Endothelial cell of umbilical vein (primary cell): ENCODE measurements around the gene POSTN. TPM values are rescaled to one million over a fixed set of nuclear protein-coding genes. Genes with fewer than 3 reads are reported as not detected.
"Not testable (repeated sequence)": the region's sequence is repeated elsewhere in the genome, so short reads cannot be mapped to it uniquely, and the experiment has no call there.

Source experiments
- BruUV-seq: library from RNA; stranded (reverse); fragments of 400-500 nt; replicated peaks from 2 replicates; lab custom pipeline; 2021; lab: Mats Ljungman, UMichigan
- CTCF ChIA-PET: fragments of 300-600, 350-600 bp; sonication (Branson Sonifier 250); formaldehyde crosslinking; loops from one replicate; lab custom pipeline; 2021; ENCODE audit warnings: antibody characterized with exemption, inconsistent platforms; lab: Charles Lee
- POLR2A ChIA-PET: fragments of 300-600, 350-600 bp; sonication (Branson Sonifier 250); formaldehyde crosslinking; loops from one replicate; lab custom pipeline; 2021; ENCODE audit warnings: antibody characterized with exemption, inconsistent platforms; lab: Charles Lee
- DNase-seq: peaks from one replicate; pipeline ENCODE4 v3.0.0-alpha.2; 2011; ENCODE audit warnings: low read depth, low spot score
- FAIRE-seq: peaks from 2 replicates; lab custom pipeline; 2011; peaks lifted over from hg19 to GRCh38; lab: Jason Lieb, UNC
- H2AFZ ChIP-seq: 2 replicates; pipeline ENCODE4 v1.6.0; 2012; ENCODE audit warnings: low read depth, low read length, control low read depth, inconsistent platforms
- H3K27ac ChIP-seq: 2 replicates; pipeline ENCODE4 v1.5.1; 2011; ENCODE audit warnings: low read depth, mild to moderate bottlenecking, control low read depth, low read length, moderate library complexity; ENCODE audit not compliant: insufficient read depth
- H3K27me3 ChIP-seq, 2 experiments: 2 replicates each; pipeline versions ENCODE4 v1.6.0 to v1.6.1; 2011; ENCODE audit warnings: low read length in 2 of 2, mixed read lengths in 1 of 2; ENCODE audit not compliant: control insufficient read depth in 2 of 2, insufficient read depth in 2 of 2
- H3K36me3 ChIP-seq, 2 experiments: 2 replicates in 1 of 2; 3 replicates in 1 of 2; pipeline ENCODE4 v1.5.1; 2011; ENCODE audit warnings: low read length in 2 of 2, mild to moderate bottlenecking in 1 of 2, moderate library complexity in 1 of 2; ENCODE audit not compliant: control insufficient read depth in 2 of 2, insufficient read depth in 2 of 2; ENCODE audit errors: extremely low read depth in 1 of 2
- H3K4me1 ChIP-seq: 3 replicates; pipeline ENCODE4 v1.5.1; 2011; ENCODE audit warnings: mild to moderate bottlenecking, low read length; ENCODE audit not compliant: control insufficient read depth, insufficient read depth; ENCODE audit errors: extremely low read depth
- H3K4me2 ChIP-seq: 2 replicates; pipeline ENCODE4 v1.6.1; 2011; ENCODE audit warnings: low read length, control low read depth, mixed read lengths; ENCODE audit not compliant: insufficient read depth
- H3K4me3 ChIP-seq, 3 experiments: fragments of 200-600 bp in 1 of 3; sonication (generic), shearing (Covaris generic) in 1 of 3; replicated peaks in 1 of 3; 2 replicates each; pipeline ENCODE4 v1.5.1; 2011 to 2016; ENCODE audit warnings: control low read depth in 3 of 3, low read length in 3 of 3, mild to moderate bottlenecking in 2 of 3, inconsistent platforms in 1 of 3, low read depth in 1 of 3, moderate library complexity in 1 of 3; ENCODE audit not compliant: insufficient read depth in 1 of 3
- H3K79me2 ChIP-seq: 2 replicates; pipeline ENCODE4 v1.6.0; 2012; ENCODE audit warnings: low read length, inconsistent platforms; ENCODE audit not compliant: control insufficient read depth, insufficient read depth
- H3K9ac ChIP-seq: replicated peaks from 2 replicates; pipeline ENCODE3; 2011; ENCODE audit warnings: low read length, control low read depth; ENCODE audit not compliant: insufficient read depth; ENCODE audit errors: extremely low read depth
- H3K9me1 ChIP-seq: replicated peaks from 3 replicates; pipeline ENCODE4 v1.6.0; 2011; ENCODE audit warnings: mild to moderate bottlenecking, low read length; ENCODE audit not compliant: control insufficient read depth, insufficient read depth; ENCODE audit errors: extremely low read depth
- H3K9me3 ChIP-seq: replicated peaks from 2 replicates; pipeline ENCODE4 v1.5.1; 2012; ENCODE audit warnings: low read length, inconsistent platforms; ENCODE audit not compliant: control insufficient read depth, insufficient read depth
- H4K20me1 ChIP-seq: replicated peaks from 2 replicates; pipeline ENCODE3; 2011; ENCODE audit warnings: mild to moderate bottlenecking, low read length; ENCODE audit not compliant: control insufficient read depth, insufficient read depth; ENCODE audit errors: extremely low read depth
- EZH2 ChIP-seq: IDR thresholded peaks from 2 replicates; pipeline ENCODE4 v1.6.1; 2012; ENCODE audit warnings: borderline replicate concordance, low read depth, mild to moderate bottlenecking, moderate library complexity, low read length, inconsistent platforms; ENCODE audit not compliant: severe bottlenecking
- FOS ChIP-seq: IDR thresholded peaks from 2 replicates; pipeline ENCODE4 v1.6.1; 2011; ENCODE audit warnings: mild to moderate bottlenecking, low read length, moderate library complexity, borderline replicate concordance; ENCODE audit not compliant: insufficient read depth
- GATA2 ChIP-seq: IDR thresholded peaks from 2 replicates; pipeline ENCODE4 v1.7.0; 2011; ENCODE audit warnings: low read depth, mild to moderate bottlenecking, moderate library complexity, mixed read lengths, low read length; ENCODE audit not compliant: insufficient read length, insufficient read depth
- JUN ChIP-seq: IDR thresholded peaks from 2 replicates; pipeline ENCODE4 v1.6.1; 2011; ENCODE audit warnings: borderline replicate concordance, low read depth; ENCODE audit not compliant: insufficient read length, insufficient read depth
- MYC ChIP-seq: IDR thresholded peaks from one replicate; pipeline ENCODE4 v1.6.1; 2011; ENCODE audit warnings: mild to moderate bottlenecking, low read depth, low read length
- POLR2A ChIP-seq: IDR thresholded peaks from 2 replicates; pipeline ENCODE4 v1.6.1; 2012; ENCODE audit warnings: low read depth, mild to moderate bottlenecking, control low read depth, low read length
- POLR2AphosphoS5 ChIP-seq: IDR thresholded peaks from 2 replicates; pipeline ENCODE4 v1.6.1; 2012; ENCODE audit warnings: low read depth, mild to moderate bottlenecking, control low read depth, low read length, moderate library complexity; ENCODE audit not compliant: insufficient read depth
- dilution Hi-C: fragments of 300-500 bp; cut with MboI; formaldehyde crosslinking; loops from one replicate; pipeline ENCODE4 v1.15.0; 2019; ENCODE audit warnings: low sequenced_read_pairs; ENCODE audit not compliant: extremely low pct_ligation_motif_present
- intact Hi-C: fragments of 100-400 bp; cut with micrococcal nuclease; formaldehyde crosslinking; loops from one replicate; pipeline ENCODE4 v1.10.0; 2022
- polyA plus RNA-seq, 4 experiments: library from polyadenylated mRNA; depleted of rRNA in 3 of 4; stranded (reverse) in 3 of 4; unstranded in 1 of 4; fragments of >200 nt; gene quantifications; 2 replicates each; pipeline versions ENCODE4 v1.2.1 to v1.2.3, GENCODE V29; 2011 to 2012; ENCODE audit warnings: missing spikeins in 1 of 4
- total RNA-seq: library from RNA; stranded (reverse); gene quantifications from 2 replicates; pipeline ENCODE4 v1.2.3, GENCODE V29; 2021
- TF ChIP-seq, protein P1 (sequence below), 2 donors: IDR thresholded peaks; 1 replicate in 1 of 2; 2 replicates in 1 of 2; pipeline ENCODE4 v1.5.1; 2011; ENCODE audit warnings: low read length in 2 of 2, mild to moderate bottlenecking in 2 of 2, moderate library complexity in 2 of 2, control low read depth in 1 of 2, inconsistent platforms in 1 of 2, low read depth in 1 of 2; ENCODE audit not compliant: insufficient read depth in 1 of 2; ENCODE audit errors: extremely low read depth in 1 of 2
- TF ChIP-seq, protein P2 (sequence below): IDR thresholded peaks from 2 replicates; pipeline ENCODE4 v1.6.1; 2011; ENCODE audit not compliant: insufficient read depth, insufficient read length

Gene POSTN
- total and polyA plus RNA-seq, 2 donors (not counting 3 experiments of a cell fraction or from before 2014, with no cell fraction given): 0.29 to 0.41 TPM

DNA sequence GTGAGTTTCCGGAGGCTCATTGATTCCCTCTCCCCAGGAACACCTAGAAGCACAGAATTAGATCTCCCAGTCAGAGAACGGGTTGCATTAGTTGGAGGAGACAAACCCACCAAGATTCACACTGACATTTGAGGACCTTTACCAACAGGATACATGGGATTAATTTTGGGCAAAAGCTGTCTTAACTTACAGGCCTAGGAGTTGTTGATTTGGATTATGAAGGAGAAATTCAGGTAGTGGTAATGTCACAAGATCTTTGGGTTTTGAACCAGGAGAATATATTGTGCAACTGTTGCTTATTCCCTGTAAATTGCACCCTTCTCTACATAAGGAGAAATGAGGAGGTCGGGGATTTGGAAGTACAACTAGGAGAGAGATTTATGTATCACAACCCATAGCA, 38.0 kb downstream of the POSTN start:
- no peaks in the 10 kb centered on the region for H3K4me1 ChIP-seq
- no peaks in the 10 kb centered on the region for H3K79me2 ChIP-seq
- H3K27ac ChIP-seq: no peak overlapping the region
- CTCF ChIA-PET: no interaction called here
- no peak overlapping the region for H3K4me2 ChIP-seq
- no peak overlapping the region for H3K4me3 ChIP-seq
- no peak overlapping the region for H3K9ac ChIP-seq
- dilution Hi-C loops (no loop called here), intact Hi-C loops (no loop called here)
- no peak overlapping the region for H2AFZ ChIP-seq
- no peak for DNase-seq
- FAIRE-seq: no peak
- TF ChIP-seq, protein P1, sequence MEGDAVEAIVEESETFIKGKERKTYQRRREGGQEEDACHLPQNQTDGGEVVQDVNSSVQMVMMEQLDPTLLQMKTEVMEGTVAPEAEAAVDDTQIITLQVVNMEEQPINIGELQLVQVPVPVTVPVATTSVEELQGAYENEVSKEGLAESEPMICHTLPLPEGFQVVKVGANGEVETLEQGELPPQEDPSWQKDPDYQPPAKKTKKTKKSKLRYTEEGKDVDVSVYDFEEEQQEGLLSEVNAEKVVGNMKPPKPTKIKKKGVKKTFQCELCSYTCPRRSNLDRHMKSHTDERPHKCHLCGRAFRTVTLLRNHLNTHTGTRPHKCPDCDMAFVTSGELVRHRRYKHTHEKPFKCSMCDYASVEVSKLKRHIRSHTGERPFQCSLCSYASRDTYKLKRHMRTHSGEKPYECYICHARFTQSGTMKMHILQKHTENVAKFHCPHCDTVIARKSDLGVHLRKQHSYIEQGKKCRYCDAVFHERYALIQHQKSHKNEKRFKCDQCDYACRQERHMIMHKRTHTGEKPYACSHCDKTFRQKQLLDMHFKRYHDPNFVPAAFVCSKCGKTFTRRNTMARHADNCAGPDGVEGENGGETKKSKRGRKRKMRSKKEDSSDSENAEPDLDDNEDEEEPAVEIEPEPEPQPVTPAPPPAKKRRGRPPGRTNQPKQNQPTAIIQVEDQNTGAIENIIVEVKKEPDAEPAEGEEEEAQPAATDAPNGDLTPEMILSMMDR (IDR thresholded peaks at IDR 0.05; ENCODE audit: extremely low read depth in 1 of 2, insufficient read depth in 1 of 2, low read depth in 1 of 2, low read length in 2 of 2): no peak
- TF ChIP-seq JUN (no peak), POLR2AphosphoS5 (no peak), EZH2 (no peak), MYC (no peak), FOS (no peak), POLR2A (no peak), GATA2 (no peak)
- TF ChIP-seq, protein P2, sequence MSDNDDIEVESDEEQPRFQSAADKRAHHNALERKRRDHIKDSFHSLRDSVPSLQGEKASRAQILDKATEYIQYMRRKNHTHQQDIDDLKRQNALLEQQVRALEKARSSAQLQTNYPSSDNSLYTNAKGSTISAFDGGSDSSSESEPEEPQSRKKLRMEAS: no peak
- H3K9me3 ChIP-seq: no peaks in the 10 kb centered on the region
- POLR2A ChIA-PET: no interaction called here
- no peaks in the 10 kb centered on the region for H3K27me3 ChIP-seq
- H3K9me1 ChIP-seq: no peaks in the 10 kb centered on the region
- no TSS peak for BruUV-seq
- H4K20me1 ChIP-seq: no peaks in the 10 kb centered on the region
- H3K36me3 ChIP-seq: no peaks in the 10 kb centered on the region

DNA sequence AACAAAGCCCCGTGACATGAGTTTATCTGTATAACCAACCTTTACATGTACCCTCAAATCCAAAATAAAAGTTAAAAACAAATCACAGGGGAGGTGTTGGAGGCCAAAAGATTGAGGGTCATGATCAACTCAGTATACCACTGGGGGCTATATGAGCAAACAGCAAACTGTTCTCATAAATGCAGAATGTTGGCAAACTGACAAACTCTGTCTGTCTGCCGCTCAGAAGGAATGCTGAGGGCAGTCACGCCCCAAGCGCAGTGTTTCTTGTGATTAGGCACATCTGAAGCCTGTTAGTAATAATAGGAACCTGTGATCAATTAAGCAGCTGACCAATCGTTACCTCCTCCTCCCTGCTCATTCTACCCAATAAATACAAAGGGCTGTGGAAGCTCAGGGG, 39.8 kb downstream of the POSTN start:
- POLR2A ChIA-PET, H3K9me3 ChIP-seq, H3K27ac ChIP-seq, intact Hi-C loops, DNase-seq, H4K20me1 ChIP-seq, CTCF ChIA-PET, BruUV-seq, H3K9me1 ChIP-seq, H3K9ac ChIP-seq, H3K27me3 ChIP-seq, H3K4me2 ChIP-seq, H3K36me3 ChIP-seq, H3K4me1 ChIP-seq, H2AFZ ChIP-seq, FAIRE-seq, H3K79me2 ChIP-seq, dilution Hi-C loops, H3K4me3 ChIP-seq: not testable (repeated sequence)
